ENCODE measurements around the gene RTN4RL1. TPM values are rescaled to one million over a fixed set of nuclear protein-coding genes. Genes with fewer than 3 reads are reported as not detected.

RTN4RL1 gene
- total RNA-seq, 1 donor: 0.27 TPM

DNA sequence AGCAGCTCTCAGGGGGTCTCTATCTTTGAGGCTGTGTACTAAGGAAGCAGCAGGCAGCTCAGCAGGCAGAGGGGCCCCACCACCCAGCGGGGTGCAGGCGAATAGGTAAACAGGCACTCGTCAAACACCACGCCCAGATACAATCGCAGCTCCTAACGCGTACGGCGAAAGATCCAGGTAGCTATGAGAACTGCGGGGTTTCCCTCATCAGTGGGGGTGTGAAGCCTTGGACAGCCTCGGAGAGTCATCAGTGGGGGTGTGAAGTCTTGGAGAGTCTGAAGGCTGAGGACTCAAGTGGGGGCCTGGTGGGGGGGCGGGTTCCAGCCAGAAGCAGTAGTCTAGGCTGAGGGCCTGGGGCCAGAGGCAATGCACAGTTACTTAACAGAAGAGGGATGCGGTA, 69.0 kb downstream of the RTN4RL1 start:
- TF ChIP-seq, protein P1, sequence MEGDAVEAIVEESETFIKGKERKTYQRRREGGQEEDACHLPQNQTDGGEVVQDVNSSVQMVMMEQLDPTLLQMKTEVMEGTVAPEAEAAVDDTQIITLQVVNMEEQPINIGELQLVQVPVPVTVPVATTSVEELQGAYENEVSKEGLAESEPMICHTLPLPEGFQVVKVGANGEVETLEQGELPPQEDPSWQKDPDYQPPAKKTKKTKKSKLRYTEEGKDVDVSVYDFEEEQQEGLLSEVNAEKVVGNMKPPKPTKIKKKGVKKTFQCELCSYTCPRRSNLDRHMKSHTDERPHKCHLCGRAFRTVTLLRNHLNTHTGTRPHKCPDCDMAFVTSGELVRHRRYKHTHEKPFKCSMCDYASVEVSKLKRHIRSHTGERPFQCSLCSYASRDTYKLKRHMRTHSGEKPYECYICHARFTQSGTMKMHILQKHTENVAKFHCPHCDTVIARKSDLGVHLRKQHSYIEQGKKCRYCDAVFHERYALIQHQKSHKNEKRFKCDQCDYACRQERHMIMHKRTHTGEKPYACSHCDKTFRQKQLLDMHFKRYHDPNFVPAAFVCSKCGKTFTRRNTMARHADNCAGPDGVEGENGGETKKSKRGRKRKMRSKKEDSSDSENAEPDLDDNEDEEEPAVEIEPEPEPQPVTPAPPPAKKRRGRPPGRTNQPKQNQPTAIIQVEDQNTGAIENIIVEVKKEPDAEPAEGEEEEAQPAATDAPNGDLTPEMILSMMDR (IDR thresholded peaks at IDR 0.05; ENCODE audit: insufficient read depth, low read length): no peak

DNA sequence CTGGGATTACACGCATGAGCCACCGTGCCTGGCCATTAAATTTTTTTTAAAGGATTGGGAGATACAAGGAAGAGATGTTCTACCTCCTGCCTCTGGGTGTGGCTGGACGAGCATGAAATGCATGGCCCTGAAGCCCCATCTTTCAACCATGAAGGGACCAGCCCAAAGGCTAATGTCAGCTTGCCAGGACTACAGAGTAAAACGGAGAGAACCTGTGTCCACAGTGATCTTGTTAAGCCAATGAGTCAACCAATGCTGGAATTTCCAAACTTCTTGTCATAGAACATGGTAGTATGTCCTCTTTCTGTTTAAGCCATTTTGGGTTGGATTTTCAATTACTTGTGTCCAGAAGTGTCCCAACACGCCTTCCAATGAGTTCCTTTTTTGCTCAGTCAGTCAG, 71.3 kb downstream of the RTN4RL1 start:
- no peak for DNase-seq (ENCODE audit: low read depth)
- TF ChIP-seq, protein P1 (IDR thresholded peaks at IDR 0.05; ENCODE audit: insufficient read depth, low read length): no peak
- no peak overlapping the region for H3K4me3 ChIP-seq (ENCODE audit: low read depth, low read length)

More for the DNA sequence above, 69.0 kb downstream of the RTN4RL1 start:
- no peak for DNase-seq (ENCODE audit: low read depth)
- no peak overlapping the region for H3K4me3 ChIP-seq (ENCODE audit: low read depth, low read length)

DNA sequence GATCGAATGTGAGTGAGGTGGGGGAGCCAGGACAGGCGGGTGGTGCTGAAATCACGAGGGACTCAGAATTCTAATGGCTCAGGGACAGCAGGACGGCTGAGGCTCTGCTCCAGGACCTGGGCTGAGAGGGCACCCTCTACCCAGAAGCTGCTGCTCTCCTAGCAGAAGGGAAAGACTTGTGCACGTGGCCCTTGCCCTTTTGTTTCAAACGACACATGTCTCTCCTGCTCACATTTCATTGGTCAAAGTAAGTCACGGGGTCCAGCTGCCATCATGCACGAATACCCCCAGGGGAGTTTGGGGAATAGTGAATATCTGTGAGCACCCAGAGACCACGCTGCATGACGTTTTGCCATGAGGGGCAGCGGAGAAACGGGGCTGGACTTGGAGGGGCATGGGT, 73.2 kb downstream of the RTN4RL1 start:
- DNase-seq (ENCODE audit: low read depth): no peak
- TF ChIP-seq, protein P1 (IDR thresholded peaks at IDR 0.05; ENCODE audit: insufficient read depth, low read length): no peak
- H3K4me3 ChIP-seq (ENCODE audit: low read depth, low read length): no peak overlapping the region

DNA sequence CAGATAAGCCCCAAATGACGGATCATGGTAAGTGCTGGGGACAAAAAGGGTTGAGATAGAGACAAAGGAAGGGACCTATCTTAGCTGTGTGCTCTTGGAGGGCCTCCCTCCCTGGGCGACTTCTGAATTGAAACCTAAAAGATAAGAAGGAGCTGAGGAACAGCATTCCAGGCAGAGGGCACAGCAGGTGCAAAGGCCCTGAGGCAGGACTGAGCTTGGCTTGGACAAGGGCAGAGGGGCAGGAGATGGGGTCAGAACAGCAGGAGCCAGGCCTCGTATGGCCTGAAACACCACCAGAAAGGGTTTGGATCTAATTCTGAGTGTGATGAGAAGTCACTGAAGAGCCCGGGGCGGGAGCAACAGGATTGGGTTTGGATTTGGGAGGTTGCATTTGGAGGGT, 75.4 kb downstream of the RTN4RL1 start:
- no peak for DNase-seq (ENCODE audit: low read depth)
- TF ChIP-seq, protein P1 (IDR thresholded peaks at IDR 0.05; ENCODE audit: insufficient read depth, low read length): no peak
- H3K4me3 ChIP-seq (ENCODE audit: low read depth, low read length): no peak overlapping the region

DNA sequence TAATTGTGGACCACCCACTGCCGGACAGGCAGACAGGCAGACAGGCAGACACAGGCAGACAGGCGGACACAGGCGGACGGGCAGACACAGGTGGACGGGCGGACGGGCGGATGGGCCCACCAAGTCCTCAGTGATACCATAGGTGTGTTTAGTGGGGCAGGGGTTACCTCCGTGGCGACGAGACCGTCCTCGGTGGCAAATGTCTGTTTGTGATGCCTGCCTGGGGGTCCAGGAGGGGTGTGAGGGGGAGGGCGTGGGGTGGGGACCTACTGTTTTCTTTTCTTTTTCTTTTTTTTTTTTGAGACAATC, 76.7 kb downstream of the RTN4RL1 start:
- no peak overlapping the region for H3K4me3 ChIP-seq (ENCODE audit: low read depth, low read length)
- TF ChIP-seq, protein P1 (IDR thresholded peaks at IDR 0.05; ENCODE audit: insufficient read depth, low read length): no peak
- DNase-seq (ENCODE audit: low read depth): no peak

DNA sequence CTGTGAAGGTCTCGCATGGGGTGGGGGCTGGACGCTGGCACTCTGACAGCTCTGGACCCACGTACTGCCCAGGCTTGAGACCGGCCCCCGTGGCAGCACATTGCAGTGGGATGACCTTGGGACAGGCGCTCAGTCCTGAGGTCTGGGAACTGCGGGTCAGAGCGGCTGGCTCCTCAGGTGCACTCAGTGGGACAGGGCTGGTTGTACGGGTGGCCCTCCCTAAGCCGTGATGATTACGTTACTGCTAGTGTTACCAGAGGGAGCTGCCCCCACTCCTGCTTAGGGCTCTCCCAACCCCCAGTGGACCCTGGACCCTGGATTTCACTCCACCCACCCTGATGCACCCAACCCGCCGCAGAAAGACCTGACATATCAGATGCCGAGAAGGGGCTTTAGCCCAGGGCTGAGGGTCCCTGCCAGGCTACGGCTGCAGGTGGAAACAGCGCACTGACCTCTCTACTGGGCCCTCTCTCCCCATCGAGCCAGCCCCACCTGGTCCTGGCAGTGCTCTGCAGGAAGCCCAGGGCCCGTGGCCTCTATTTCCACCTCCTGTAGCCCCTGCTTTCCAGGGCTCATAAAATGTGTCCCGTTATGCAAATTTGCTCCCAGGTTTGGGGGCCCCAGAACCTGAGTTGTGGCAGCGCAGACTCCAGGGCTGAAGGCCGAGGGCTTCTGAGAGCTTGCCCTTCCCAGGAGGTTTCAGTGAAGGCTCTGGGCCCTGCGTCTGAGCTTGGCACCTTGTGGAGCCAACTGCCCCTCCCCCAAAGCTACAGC, 77.2 kb downstream of the RTN4RL1 start:
- DNase-seq (ENCODE audit: low read depth): no peak
- TF ChIP-seq, protein P1 (IDR thresholded peaks at IDR 0.05; ENCODE audit: insufficient read depth, low read length): no peak
- no peak overlapping the region for H3K4me3 ChIP-seq (ENCODE audit: low read depth, low read length)

All from fibroblast of the aortic adventitia (primary cell).